Measurements from ENCODE around the gene BEST1.
A peak's percentile ranks its signal among the peaks of the same experiment; 100 is the strongest.
"Not testable (repeated sequence)": the region's sequence is repeated elsewhere in the genome, so short reads cannot be mapped to it uniquely, and the experiment has no call there.

The BEST1 gene

DNA sequence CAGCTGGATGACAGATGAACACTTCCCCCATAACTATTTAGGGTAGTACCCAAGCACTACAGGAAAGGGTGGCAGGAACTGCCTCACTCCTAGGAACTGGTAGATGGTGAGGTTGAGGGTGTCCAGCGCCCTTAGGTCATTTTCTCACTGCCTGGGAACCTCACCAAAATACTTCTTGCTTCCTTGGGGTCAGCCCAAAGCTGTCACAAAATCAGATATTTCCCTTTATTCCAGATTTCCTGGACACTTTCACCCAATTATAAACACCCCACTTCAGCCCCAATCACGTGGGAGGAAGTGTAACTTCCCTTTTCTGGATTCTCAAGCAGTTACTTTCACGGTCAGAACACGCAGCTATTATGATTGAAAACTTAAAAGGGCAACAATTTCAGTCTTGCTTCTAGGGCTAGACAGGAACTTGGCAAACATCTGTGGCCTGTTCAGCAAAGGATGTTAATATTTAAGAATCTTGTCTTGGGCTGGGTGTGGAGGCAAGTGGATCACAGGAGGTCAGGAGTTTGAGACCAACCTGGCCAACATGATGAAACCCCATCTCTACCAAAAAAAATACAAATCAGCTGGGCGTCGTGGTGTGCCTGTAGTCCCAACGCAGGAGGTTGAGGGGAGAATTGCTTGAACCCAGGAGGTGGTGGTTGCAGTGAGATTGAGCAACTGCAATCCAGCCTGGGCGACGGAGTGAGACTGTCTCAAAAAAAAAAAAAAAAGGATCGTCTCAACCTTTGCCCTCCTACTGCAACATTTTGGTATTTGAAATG lies 13.3 kb downstream of the BEST1 start:
- DNase-seq (ENCODE audit: low read depth, low spot score), result peak; percentile 54

DNA sequence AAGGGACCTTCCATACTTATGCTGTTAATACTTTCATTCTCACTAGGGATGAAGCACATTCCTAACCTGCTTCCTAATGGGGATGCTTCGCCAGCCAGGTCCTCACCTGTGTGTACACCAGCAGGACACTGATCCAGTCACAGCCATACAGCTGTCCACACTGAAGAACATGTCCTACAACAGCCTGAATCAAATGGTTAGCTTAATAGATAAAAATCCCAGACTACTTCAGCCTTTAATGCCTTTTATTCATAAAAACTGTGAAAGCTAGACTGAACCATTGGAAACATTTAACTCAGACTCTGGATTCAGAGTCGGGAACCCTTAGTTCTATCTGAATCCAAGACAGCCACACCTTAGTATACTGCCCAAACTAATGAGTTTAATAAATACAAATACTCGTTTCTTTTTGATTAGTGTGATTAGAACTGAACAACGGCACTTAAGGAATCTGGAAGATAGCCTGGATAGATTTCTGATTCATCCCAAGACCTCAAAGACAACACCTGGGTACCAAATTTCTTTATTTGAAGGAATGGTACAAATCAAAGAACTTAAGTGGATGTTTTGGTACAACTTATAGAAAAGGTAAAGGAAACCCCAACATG lies 14.0 kb downstream of the BEST1 start:
- DNase-seq (ENCODE audit: low read depth, low spot score), result no peak

DNA sequence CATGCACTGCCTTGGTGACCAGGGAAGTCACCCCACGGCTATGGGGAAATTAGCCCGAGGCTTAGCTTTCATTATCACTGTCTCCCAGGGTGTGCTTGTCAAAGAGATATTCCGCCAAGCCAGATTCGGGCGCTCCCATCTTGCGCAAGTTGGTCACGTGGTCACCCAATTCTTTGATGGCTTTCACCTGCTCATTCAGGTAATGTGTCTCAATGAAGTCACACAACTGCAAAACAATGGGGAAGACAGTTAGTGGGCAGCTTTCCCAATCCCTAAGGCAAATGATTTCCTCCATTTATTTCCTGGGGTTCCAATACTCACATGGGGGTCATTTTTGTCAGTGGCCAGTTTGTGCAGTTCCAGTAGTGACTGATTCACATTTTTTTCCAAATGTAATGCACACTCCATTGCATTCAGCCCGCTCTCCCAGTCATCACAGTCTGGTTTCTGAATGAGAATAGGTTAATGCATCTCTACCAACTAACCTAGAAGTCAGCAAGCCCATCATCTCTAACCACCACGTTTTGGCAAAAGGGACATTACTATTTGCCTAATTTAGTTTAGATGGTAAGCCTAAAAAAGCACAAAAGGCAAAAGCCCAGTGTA lies 14.6 kb downstream of the BEST1 start:
- not testable (repeated sequence) for DNase-seq (ENCODE audit: low read depth, low spot score)

DNA sequence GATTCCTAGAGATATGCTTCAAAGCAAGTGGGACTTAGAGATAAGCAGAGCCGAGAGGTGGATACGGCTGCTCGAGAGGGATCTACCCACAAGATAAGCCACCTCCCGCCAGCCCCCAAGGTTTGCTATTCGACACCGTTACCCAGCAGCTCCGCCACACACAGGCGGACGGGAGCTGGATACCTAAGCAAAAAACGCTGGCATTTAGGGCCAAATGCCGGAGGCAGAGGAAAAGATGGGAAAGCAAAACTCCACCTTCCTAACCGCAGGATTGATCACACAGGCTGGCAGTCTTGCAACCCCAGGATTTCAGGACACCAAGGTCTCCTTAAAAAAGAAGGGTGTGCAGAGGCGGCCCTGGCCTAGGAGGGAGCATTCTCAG lies 16.6 kb downstream of the BEST1 start:
- peak; percentile 63 for DNase-seq (ENCODE audit: low read depth, low spot score)

DNA sequence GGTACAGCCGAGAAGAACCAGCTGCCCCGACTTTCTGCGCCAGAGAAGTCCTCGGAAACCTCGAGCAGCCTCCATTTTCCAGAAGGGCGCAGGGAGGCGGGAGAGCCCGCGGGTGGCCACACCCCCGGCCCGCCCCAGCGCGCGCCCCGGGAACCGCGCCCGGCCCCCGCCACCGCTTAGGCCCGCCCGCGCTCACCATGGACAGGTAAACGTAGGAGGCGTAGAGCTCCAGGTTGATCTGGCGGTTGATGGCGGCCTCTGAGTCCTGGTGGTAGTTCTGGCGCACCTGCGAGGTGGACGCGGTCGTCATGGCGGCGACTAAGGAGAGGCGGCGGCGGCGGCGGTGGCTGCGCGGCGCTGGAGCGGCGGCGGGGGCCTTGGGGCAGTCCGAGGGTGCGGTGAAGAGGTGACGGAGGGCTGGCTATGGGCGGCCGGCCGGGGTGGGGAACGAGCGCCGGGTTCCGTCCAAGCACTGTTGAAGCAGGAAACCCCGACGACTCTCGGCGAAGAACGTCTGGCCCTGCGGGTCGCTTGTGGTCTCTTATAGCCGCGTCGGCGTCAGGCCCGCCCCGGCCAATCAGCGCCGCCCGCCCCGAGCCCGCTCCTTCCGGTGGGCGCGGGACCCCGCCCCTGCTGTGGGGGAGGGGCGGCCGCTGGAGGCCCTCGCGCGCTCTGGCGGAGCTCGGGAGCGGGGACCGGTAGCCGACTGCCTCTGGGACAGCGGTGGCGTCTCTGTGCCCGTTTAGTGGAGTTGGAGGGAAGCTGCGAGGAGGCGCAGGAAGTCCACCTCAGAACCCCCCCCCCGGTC lies 17.2 kb downstream of the BEST1 start, which contains the start of gene FTH1:
Gene FTH1 (minus strand): TSS at position 519 of the 808 bp plus-strand sequence. CDS start 209 bp downstream, at position 310.
- peak; percentile 93 for DNase-seq (ENCODE audit: low read depth, low spot score)

DNA sequence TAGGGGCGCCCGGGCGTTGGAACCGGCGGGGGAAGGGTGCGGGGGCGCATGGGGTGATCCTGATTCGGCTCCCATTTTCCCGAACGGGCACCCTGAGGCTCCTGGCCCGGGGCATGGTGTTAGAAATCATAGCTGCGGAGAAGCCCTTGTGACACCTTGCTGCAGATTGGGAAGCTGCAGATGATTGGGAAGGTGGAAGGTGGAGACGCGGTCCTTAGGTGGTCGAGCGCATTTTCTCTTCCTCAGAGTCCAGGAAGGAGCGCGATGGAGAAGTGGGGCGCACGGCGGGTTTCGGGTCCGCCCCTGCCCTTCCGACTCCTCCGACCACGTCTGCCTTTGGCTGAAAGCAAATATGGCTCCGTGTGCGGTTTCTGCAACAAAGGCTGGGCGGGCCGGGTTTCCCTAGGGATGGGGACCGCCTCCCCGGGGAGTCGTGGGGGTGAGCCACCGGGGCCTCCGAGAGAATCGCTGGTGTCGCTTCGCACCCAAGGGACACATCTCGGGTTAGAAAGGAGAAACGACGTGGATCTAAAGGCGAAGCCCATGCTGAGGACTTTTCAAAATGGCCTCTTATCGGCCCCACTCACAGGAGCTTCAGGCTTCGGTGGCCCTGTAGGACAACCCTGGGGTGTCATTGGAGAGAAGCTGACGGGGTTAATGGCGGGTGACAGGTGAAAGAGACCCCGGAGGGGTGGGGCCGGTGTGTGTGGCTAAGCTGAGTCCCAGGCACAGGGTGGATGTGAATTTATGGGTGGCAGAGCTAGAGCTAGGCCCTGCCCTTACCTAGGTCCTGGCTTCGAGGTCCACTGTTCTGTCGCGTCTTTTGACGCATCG lies 18.0 kb downstream of the BEST1 start:
- DNase-seq (ENCODE audit: low read depth, low spot score), result peak; percentile 52

DNA sequence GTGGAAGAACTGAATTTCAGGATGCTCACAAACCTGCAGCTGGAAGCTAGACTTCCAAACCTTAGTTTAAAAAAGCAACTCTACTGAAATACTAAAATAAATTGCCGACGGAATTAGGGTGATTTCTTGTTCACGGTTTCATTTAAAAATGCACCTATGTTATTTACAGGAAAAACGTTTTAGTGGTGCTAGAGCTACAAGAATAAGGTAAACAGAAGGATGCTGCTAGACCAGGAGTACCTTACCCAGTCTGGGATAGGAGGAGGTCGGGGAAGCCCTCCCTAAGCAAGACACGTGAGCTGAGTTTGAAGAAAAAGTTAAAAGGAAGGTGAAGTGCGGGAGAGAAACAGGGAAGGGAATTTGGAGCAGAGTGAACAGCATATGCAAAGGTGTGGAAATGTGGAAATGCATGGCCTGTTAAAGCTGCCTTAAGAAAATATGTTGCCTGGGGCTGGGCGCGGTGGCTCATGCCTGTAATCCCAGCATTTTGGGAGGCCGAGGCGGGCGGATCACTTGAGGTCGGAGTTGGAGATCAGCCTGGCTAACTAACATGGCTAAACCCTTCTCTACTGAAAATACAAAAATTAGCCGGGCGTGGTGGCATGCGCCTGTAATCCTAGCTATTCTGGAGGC lies 18.7 kb downstream of the BEST1 start:
- peak; percentile 42 for DNase-seq (ENCODE audit: low read depth, low spot score)

DNA sequence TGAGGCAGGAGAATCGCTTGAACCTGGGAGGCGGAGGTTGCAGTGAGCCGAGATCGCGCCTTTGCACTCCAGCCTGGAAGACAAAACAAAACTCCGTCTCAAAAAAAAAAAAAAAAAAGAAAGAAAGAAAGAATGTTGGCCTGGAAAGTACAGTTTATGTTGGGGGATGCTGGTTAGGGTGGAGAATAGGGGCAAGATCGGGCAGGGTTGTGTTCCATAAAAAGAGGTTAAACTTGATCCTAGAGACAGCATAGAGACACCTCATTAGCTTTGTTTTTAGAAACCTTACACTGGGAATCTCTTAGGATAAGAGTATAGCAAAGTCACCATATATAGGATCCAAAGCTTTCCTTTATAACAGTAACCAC lies 19.2 kb downstream of the BEST1 start:
- no peak for DNase-seq (ENCODE audit: low read depth, low spot score)

DNA sequence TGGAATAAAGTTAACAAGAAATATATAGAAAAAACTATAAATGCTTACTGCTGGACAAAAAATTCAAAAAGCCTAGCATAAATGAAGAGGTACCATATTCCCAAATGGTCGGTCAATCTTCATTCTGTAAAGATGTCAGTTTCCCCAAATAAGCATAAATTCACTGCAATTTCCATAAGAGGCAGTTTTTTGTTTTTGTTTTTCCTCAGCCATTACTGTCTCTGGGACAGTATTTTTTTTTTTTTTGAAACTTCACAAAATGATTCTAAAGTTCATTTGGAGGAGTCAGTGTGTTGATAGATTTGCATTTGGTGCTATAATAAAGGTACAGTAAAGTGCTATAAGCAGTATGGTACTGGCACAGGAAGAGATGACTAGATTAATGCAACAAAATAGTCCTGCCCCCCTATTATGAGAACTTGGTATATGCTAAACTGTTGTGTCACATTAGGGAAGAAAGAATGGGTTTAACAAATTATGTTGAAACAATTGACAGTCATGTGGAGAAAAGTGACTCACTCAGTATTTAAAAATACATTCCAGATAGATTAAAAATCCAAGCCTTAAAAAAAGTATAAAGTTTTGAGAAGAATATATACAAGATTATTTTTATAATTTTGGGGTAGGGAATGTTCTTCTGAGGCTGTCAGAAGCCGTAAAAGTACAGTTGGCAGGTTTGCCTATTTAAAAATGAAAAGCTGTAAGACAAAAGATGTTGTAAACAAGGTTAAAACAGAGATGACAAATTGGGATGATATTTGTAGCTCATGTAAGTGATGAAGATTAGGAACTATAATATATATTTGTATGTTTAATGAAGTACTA lies 19.9 kb downstream of the BEST1 start:
- DNase-seq (ENCODE audit: low read depth, low spot score), result no peak

DNA sequence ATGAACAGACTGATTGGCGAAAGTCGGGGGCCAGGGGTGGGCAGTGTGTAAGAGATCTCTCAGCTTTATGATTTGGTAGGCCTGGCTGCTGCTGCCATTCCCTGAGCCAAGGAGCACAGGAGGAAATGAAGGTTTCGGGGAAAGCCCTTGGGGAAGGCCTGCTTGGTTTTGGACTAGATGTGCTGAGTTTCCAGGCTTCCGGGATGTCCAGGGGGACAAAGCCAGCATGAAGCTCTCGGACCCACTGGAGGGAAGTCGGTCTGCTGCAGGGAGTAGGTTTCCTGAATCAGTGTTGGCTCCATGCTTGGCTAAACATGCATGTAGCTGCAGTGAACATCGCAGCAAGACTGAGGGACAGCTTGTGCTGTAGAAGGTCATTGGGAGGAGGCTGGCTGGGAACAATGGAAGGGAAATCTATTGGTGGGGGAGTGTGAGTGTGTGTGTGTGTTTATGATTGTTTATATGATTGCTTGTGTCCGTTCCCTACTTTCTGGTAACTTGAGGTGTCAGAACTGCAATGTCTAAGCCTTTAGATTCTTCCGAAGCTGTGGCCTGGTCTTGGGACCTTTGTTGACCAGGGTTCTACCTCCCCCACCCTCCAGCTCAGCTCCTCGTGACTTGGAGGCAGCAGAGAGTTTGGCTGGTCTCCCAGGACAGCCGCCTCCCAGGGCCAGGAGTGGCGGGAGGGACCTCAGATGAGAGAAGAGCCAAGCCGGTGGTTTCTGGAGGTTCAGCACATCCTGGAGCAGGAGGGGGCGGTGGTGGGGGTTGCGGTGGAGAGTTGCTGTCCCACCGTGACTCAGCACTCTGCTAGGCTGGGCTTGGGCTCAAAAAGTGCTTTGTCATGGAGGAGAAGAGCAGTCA lies 21.3 kb downstream of the BEST1 start:
- peak; percentile 98 for DNase-seq (ENCODE audit: low read depth, low spot score)

DNA sequence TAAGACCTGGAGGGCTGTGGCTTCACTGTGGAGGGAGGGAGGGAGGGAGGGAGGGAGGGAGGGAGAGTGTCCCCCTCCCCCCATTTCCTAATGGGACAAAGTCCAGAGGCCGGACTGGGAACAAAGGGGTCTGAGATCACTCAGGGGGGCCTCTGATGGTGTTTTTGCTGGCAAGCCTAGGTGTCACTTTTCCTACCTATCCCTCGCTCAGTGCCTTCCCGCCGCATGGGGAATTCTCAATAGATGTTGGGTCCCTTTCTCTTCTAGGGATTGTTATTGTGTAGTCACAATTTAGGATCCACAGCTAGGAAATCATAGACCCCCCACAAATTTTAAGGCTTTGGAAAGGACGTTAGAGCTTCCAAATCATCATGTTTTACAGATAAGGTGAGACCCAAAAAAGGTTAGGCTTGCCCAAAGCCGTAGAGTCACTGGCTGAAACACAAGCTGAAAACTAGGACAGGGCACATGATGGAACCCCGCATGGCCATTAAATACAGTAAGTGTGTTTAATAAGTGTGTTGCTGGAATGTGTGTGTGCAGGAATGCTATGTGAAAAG lies 22.0 kb downstream of the BEST1 start:
- DNase-seq (ENCODE audit: low read depth, low spot score), result no peak

DNA sequence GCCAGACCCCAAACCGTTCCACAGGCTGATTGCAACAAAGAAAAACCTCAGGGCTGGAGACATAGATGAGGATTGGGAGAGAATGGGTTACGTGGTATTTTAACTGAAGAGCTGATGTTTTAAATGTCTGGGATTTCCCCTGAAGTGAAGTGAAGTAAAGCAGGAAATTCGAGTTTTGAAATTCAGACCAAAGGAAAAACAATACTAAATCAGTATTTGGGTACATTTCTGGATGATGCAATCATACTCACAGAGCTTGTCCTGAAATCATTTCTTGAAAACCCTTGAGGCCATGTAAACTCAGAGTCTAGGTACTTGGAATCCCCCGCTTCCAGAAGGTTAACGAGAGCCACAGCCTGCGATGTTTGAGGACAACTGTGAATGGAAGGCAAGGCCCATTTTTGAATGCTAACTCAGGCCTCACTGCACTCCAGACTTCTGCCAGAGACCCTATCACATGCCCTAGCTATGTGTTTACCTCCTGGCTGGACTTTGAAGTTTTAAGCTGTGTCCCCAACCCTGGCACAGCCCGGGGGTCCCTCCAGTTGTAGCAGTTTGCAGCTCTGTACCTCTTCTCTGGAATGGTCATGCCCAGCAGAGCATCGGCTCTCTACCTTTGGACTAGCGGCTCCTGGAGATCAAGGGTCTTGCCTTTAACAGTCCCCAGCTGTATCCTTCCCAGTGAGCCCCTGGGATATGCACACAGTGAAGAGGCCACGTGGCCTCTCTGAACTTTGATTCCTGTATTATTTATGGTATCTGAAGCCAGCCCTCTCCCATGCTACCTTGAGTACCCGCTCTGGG lies 22.7 kb downstream of the BEST1 start:
- peak; percentile 47 for DNase-seq (ENCODE audit: low read depth, low spot score)

DNA sequence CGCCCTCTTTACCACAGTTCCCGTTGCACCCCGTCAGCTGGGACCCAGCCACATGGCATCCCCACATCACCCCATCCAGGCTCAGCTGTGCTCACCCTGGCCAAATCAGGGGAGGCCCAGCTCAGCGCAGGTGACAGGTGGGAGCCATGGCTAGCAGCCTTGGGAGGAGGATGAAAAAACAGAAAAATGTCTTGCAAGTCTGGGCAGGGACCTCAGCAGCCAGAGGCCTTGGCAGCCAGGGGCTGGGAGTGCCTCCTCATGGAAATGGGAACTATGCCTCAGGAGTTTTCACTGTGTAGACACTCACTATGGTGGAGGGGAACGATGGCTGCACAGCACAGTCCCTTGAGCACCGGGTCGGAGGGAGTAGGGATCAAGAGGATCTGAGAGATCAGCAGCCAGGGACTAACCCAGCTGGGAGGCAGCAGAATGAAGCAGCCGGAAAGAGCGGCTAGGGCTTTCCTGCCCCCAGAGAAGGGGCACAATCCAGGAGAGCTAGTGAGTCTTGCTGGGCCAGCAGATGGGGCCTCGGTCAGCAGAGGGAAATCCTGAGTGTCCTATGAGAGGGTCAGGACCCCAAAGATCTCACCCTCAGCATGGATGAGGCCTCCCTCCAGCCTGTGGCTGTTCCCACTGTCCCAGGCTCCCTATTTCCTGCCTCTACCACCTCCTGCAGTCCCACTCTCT lies 23.5 kb downstream of the BEST1 start:
- peak; percentile 21 for DNase-seq (ENCODE audit: low read depth, low spot score)

DNA sequence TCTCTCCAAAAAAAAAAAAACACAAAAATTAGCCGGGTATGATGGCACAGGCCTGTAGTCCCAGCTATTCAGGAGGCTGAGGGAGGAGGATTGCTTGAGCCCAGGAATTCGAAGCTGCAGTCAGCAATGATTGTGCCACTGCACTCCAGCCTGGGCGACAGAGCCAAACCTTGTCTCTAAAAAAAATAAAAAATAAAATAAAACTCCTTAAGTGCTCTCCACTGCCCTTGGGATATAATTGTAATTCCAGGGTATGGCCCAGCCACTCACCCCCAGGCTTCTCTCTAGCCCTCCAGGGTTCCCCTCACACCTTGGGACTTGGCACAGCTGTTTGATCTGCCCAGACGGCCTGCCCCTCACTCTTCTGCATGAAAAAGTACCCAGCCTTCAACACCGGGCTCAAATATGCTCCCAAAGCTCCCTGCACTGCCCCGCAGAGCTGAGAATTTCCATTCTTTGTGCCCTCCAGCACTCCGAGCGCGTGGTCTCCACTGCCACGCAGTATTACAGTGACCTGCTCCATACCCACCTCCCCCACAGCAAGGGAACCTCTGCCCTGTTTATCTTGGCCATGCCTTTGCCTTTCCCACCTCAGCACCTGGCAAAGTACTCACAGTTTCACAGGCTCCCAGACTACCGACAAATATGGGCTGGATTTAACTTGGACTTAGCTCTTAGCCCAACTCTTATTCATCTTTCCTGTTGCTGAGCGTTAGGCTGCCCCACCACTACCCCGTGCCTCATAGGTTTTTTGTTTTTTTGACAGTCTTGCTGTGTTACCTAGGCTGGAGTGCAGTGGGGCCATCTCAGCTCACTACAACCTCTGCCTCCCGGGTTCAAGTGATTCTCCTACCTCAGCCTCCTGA lies 24.8 kb downstream of the BEST1 start:
- DNase-seq (ENCODE audit: low read depth, low spot score), result no peak

DNA sequence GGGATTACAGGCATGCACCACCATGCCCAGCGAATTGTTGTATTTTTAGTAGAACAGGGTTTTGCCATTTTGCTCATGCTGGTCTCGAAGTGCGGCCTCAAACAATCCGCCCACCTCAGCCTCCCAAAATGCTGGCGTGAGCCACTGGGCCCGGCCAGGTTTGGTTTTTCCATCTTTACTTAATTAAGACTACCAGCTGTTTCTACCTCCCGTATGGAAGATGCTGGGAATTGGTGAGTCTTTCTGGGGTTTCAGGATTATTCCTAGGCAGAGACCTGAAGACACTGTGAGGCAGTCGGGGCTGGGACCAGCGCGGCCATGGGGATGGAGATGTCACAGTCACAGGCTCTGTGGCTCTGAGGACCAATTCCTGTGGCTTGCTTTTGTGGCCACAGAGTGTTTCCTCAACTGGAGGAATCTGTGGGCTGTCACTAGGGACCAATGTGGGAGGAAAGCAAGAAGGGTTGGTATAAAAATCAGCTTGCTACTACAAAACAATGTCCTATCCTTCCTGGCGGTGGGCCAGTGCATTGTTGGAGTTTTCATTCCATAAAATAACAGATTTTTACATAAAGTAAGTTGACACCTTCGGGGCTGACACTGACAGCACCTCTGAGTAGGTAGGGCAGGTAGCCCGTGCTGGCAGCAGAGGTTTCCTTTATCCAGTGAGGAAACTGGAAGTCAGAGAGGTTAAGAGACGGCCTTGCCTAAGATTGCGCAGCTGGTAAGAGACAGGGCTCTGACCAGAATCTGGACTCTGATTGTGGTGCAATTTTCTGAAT lies 25.7 kb downstream of the BEST1 start:
- no peak for DNase-seq (ENCODE audit: low read depth, low spot score)
